Measurements from ENCODE around the gene MYMK. TPM values are rescaled to one million over a fixed set of nuclear protein-coding genes. Genes with fewer than 3 reads are reported as not detected.

MYMK gene
- total and polyA plus RNA-seq, 2 of the 4 experiments (the other 2 are of a cell fraction), result not detected

DNA sequence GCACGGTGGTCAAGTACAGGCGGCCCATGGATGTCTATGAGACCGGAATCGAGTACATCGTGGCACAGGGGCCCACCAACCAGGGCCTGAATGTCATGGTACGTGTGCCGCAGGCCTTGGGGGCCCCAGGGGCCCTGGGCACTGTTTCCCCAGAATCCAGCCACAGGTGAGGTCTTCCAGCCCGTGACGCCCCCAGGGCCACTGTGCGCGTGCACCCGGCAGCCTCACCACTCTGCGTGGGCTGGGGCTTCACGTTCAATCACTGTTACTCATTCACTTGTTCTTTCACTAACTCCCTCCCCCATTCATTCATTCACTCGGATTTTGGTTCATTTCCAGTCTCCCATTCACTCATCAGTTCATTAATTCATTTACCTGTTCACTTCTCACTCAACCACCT is 22.4 kb upstream of the MYMK start:
- Histone ChIP-seq H2BK20ac (ENCODE audit: low read depth, low read length) (no peak overlapping the region), H3K4me1 (ENCODE audit: control insufficient read depth, insufficient read depth, low read length) (no peaks in the 10 kb centered on the region), H3K27ac (ENCODE audit: insufficient read depth, low read length) (no peak overlapping the region), H3K27me3 (ENCODE audit: control insufficient read depth, insufficient read depth, low read length) (peaks cover 56% of the 10 kb centered on the region), H3K4me3 (ENCODE audit: insufficient read depth, low read depth, low read length) (no peak overlapping the region), H4K20me1 (ENCODE audit: insufficient read depth, low read length) (no peaks in the 10 kb centered on the region), H3K79me1 (ENCODE audit: low read depth in 1 of 2, low read length in 2 of 2) (no peaks in the 10 kb centered on the region), H3K18ac (ENCODE audit: low read depth, low read length) (no peak overlapping the region), H3K4me2 (ENCODE audit: low read depth, low read length) (no peak overlapping the region), H4K91ac (ENCODE audit: insufficient read depth, low read depth, low read length) (no peak overlapping the region), H3K9me3 (ENCODE audit: control insufficient read depth, insufficient read depth, low read length) (no peaks in the 10 kb centered on the region), H2AFZ (replicated peaks; ENCODE audit: low read length, poor library complexity) (no peak overlapping the region), H3K9ac (ENCODE audit: low read depth, low read length) (no peak overlapping the region), H3K4ac (ENCODE audit: low read depth, low read length) (no peak overlapping the region), H4K8ac (ENCODE audit: low read depth in 2 of 2, low read length in 2 of 2) (no peak overlapping the region), H3K14ac (replicated peaks; ENCODE audit: low read depth, low read length) (no peak overlapping the region), H3K23ac (ENCODE audit: low read depth, low read length) (no peak overlapping the region), H3K56ac (ENCODE audit: extremely low read depth, insufficient read depth, low read length) (no peak overlapping the region), H2AK9ac (replicated peaks; ENCODE audit: low read depth, low read length, poor library complexity) (no peak overlapping the region), H3K9me1 (ENCODE audit: insufficient read depth, low read length) (no peaks in the 10 kb centered on the region), H3K36me3 (ENCODE audit: control insufficient read depth, insufficient read depth, low read length) (no peaks in the 10 kb centered on the region), H2BK120ac (ENCODE audit: low read depth, low read length) (no peak overlapping the region), H2BK5ac (ENCODE audit: low read depth, low read length, poor library complexity, severe bottlenecking) (no peak overlapping the region), H4K5ac (ENCODE audit: low read depth, low read length) (no peak overlapping the region), H2AK5ac (ENCODE audit: low read depth, low read length) (no peak overlapping the region), H2BK15ac (ENCODE audit: low read depth, low read length) (no peak overlapping the region)
- DNase-seq (no peak), ATAC-seq (ENCODE audit: low read depth) (no peak)
- TF ChIP-seq CEBPB (IDR thresholded peaks at IDR 0.05; ENCODE audit: low read depth, low read length), result no peak
- TF ChIP-seq SMC3 (IDR thresholded peaks at IDR 0.05; ENCODE audit: low read depth, low read length), result no peak
- TF ChIP-seq POLR2A (IDR thresholded peaks at IDR 0.05; ENCODE audit: low read depth, low read length), result no peak
- TF ChIP-seq MXI1 (IDR thresholded peaks at IDR 0.05; ENCODE audit: borderline replicate concordance, low read depth, low read length), result no peak
- TF ChIP-seq RFX5 (IDR thresholded peaks at IDR 0.05; ENCODE audit: low read depth, low read length), result no peak
- no peak for TF ChIP-seq MAFK (IDR thresholded peaks at IDR 0.05; ENCODE audit: low read depth, low read length)
- TF ChIP-seq, protein P1, sequence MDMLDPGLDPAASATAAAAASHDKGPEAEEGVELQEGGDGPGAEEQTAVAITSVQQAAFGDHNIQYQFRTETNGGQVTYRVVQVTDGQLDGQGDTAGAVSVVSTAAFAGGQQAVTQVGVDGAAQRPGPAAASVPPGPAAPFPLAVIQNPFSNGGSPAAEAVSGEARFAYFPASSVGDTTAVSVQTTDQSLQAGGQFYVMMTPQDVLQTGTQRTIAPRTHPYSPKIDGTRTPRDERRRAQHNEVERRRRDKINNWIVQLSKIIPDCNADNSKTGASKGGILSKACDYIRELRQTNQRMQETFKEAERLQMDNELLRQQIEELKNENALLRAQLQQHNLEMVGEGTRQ (IDR thresholded peaks at IDR 0.05; ENCODE audit: low read depth, low read length), result no peak
- TF ChIP-seq, protein P2, sequence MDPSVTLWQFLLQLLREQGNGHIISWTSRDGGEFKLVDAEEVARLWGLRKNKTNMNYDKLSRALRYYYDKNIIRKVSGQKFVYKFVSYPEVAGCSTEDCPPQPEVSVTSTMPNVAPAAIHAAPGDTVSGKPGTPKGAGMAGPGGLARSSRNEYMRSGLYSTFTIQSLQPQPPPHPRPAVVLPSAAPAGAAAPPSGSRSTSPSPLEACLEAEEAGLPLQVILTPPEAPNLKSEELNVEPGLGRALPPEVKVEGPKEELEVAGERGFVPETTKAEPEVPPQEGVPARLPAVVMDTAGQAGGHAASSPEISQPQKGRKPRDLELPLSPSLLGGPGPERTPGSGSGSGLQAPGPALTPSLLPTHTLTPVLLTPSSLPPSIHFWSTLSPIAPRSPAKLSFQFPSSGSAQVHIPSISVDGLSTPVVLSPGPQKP (IDR thresholded peaks at IDR 0.05; ENCODE audit: borderline replicate concordance, low read depth, low read length), result no peak
- no peak for TF ChIP-seq CHD1 (IDR thresholded peaks at IDR 0.05; ENCODE audit: low read depth, low read length)
- no peak for TF ChIP-seq NFE2L2 (IDR thresholded peaks at IDR 0.05; ENCODE audit: low read depth, low read length)
- no peak for TF ChIP-seq MAZ (IDR thresholded peaks at IDR 0.05; ENCODE audit: borderline replicate concordance, low read depth, low read length)
- TF ChIP-seq RCOR1 (IDR thresholded peaks at IDR 0.05; ENCODE audit: insufficient replicate concordance, low read length), result no peak
- TF ChIP-seq, protein P3, sequence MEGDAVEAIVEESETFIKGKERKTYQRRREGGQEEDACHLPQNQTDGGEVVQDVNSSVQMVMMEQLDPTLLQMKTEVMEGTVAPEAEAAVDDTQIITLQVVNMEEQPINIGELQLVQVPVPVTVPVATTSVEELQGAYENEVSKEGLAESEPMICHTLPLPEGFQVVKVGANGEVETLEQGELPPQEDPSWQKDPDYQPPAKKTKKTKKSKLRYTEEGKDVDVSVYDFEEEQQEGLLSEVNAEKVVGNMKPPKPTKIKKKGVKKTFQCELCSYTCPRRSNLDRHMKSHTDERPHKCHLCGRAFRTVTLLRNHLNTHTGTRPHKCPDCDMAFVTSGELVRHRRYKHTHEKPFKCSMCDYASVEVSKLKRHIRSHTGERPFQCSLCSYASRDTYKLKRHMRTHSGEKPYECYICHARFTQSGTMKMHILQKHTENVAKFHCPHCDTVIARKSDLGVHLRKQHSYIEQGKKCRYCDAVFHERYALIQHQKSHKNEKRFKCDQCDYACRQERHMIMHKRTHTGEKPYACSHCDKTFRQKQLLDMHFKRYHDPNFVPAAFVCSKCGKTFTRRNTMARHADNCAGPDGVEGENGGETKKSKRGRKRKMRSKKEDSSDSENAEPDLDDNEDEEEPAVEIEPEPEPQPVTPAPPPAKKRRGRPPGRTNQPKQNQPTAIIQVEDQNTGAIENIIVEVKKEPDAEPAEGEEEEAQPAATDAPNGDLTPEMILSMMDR (conservative IDR thresholded peaks at IDR 0.05; ENCODE audit: low read depth, low read length), result no peak
- no peak for TF ChIP-seq RAD21 (IDR thresholded peaks at IDR 0.05; ENCODE audit: low read length)
- TF ChIP-seq FOS (IDR thresholded peaks at IDR 0.05; ENCODE audit: low read depth, low read length), result no peak
- TF ChIP-seq BHLHE40 (IDR thresholded peaks at IDR 0.05; ENCODE audit: low read depth, low read length), result no peak
- dilution Hi-C loops (cut with HindIII; ENCODE audit: low sequenced_read_pairs, unreplicated experiment) (no loop called here), in situ Hi-C loops (cut with MboI; ENCODE audit: low sequenced_read_pairs) (no loop called here), intact Hi-C loops (cut with micrococcal nuclease) (no loop called here)
- CTCF ChIA-PET, result no interaction called here
- WGBS, 2 experiments (ENCODE audit: extremely low coverage in 2 of 2, insufficient read length in 1 of 2), result 84% methylated on average over 13 of the region's 15 CpGs; no CpG with 5 or more reads in 1 of the 2 experiments
- POLR2A ChIA-PET (ENCODE audit: unreplicated experiment), result no interaction called here
- no TSS peak for BruUV-seq (replicated peaks)
